ENCODE results near the gene ADM2. TPM values are rescaled to one million over a fixed set of nuclear protein-coding genes. Genes with fewer than 3 reads are reported as not detected.

Gene ADM2
- total RNA-seq, 1 donor from 2014 or later, result not detected

DNA sequence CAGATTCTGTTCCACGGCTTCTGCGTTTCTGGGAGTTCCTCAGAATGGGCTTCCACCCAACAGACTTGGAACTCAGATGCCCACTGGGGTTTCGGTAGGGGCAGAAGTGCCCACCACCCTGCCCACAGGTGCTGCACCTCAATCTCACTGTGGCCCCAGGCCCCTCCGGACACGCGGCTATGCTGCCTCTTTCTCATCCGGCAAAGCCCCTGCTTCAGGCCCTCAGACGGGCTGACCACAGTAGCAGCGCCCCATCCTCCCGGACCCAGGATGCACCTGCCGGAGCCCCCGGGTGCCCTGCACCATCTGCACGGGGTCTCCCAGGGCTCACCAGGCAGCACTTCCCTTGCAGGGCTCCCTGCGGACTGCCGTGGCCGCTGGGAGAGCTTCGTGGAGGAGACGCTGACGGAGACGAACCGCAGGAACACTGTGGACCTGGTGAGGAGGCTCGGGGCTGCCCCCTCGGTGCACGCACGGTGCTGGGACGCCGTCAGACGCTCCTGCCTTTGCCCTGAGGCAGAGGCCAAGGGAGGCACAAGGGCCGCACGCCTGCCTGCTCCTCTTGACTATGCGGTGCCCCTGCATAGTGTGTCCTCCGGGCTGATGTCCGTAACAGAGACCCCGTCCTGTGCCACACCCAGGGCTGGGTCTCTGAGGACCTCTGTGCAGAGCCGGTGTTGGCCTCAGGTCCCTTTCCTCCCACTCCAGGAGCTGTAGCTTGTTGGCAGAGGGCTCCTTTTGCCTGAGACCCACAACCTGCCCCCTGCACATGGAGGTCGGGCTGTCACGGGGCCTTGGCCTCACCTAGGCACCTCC, 45.1 kb upstream of the ADM2 start:
- H3K4me3 ChIP-seq, result no peak overlapping the region
- peaks cover 79 to 85% of the 10 kb centered on the region in 2 donors for H3K36me3 ChIP-seq
- peak in 1 of 2 donors; percentile 5 for DNase-seq (ENCODE audit: low spot score in 2 of 2)

DNA sequence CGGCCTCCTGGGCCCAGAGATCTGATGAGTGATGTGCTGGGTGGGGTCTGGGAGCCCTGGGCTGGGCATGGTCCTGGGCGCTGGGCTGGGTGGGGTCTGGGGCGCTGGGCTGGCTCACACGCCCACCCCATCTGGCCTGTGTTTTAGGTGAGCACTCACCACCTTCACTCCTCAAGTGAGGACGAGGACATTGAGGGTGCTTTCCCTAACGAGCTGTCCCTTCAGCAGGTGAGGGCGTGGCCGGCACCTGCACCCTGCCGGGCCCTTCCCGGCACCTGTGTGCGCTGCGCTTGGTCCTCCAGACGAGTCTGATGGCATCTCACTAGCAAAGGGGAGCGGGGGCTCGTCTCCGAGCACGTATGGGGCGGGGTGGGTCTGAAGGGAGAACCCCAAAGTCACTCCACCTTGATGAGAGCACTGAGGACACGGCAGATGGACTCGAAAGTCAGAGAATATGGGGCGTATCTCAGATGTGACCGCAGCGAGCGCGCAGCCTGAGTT, 44.5 kb upstream of the ADM2 start:
- TF ChIP-seq, protein P1, sequence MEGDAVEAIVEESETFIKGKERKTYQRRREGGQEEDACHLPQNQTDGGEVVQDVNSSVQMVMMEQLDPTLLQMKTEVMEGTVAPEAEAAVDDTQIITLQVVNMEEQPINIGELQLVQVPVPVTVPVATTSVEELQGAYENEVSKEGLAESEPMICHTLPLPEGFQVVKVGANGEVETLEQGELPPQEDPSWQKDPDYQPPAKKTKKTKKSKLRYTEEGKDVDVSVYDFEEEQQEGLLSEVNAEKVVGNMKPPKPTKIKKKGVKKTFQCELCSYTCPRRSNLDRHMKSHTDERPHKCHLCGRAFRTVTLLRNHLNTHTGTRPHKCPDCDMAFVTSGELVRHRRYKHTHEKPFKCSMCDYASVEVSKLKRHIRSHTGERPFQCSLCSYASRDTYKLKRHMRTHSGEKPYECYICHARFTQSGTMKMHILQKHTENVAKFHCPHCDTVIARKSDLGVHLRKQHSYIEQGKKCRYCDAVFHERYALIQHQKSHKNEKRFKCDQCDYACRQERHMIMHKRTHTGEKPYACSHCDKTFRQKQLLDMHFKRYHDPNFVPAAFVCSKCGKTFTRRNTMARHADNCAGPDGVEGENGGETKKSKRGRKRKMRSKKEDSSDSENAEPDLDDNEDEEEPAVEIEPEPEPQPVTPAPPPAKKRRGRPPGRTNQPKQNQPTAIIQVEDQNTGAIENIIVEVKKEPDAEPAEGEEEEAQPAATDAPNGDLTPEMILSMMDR (IDR thresholded peaks at IDR 0.05), result no peak
- DNase-seq (ENCODE audit: low spot score in 2 of 2), result peak in 1 of 2 donors; percentile 3
- Histone ChIP-seq H3K27me3 (no peaks in the 10 kb centered on the region), H3K27ac (no peak overlapping the region), H3K36me3 (peaks cover 74 to 79% of the 10 kb centered on the region in 2 donors), H3K9me3 (no peaks in the 10 kb centered on the region), H3K4me1 (no peaks in the 10 kb centered on the region), H3K4me3 (no peak overlapping the region)
- intact Hi-C loops (cut with DNase I), result no loop called here

More for the DNA sequence above, 45.1 kb upstream of the ADM2 start:
- Histone ChIP-seq H3K9me3 (no peaks in the 10 kb centered on the region), H3K27ac (no peak overlapping the region), H3K4me1 (no peaks in the 10 kb centered on the region), H3K27me3 (no peaks in the 10 kb centered on the region)
- intact Hi-C loops (cut with DNase I), result no loop called here
- TF ChIP-seq, protein P1 (IDR thresholded peaks at IDR 0.05), result no peak

DNA sequence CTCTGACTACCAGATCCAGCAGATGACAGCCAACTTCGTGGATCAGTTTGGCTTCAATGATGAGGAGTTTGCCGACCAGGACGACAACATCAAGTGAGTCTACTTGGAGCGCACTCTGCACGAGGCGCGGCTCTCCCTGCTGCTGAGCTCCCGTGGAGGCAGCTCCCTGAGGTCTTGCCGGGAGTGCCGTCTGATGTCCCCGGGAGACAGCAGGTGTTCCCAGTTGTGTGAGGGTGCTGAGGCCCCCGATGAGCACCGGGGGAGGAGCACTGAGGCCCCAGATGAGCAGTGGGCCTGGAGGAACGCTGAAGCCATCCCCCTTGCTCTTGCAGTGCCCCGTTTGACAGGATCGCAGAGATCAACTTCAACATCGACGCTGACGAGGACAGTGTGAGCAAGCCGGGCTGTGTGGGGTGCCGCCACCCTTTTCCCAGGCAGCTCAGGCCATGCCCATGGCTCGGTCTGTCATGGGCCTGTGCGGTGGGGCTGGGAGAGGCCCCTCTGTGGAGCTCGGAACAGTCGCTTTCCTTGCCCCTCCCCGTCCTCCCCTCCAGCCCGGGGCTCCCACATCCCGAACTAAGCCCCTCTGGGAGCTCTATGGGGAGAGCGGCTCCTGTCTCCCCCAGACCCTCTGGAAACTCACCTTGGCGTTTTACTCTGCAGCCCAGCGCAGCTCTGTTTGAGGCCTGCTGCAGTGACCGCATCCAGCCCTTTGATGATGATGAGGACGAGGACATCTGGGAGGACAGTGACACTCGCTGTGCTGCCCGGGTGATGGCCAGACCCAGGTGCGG, 43.6 kb upstream of the ADM2 start:
- TF ChIP-seq, protein P1 (IDR thresholded peaks at IDR 0.05), result no peak
- H3K4me1 ChIP-seq, result no peaks in the 10 kb centered on the region
- intact Hi-C loops (cut with DNase I), result no loop called here
- peaks cover 66 to 75% of the 10 kb centered on the region in 2 donors for H3K36me3 ChIP-seq
- H3K4me3 ChIP-seq, result no peak overlapping the region
- no peaks in the 10 kb centered on the region for H3K9me3 ChIP-seq
- H3K27ac ChIP-seq, result no peak overlapping the region
- H3K27me3 ChIP-seq, result no peaks in the 10 kb centered on the region
- peak in 1 of 2 donors; percentile 7 for DNase-seq (ENCODE audit: low spot score in 2 of 2)

DNA sequence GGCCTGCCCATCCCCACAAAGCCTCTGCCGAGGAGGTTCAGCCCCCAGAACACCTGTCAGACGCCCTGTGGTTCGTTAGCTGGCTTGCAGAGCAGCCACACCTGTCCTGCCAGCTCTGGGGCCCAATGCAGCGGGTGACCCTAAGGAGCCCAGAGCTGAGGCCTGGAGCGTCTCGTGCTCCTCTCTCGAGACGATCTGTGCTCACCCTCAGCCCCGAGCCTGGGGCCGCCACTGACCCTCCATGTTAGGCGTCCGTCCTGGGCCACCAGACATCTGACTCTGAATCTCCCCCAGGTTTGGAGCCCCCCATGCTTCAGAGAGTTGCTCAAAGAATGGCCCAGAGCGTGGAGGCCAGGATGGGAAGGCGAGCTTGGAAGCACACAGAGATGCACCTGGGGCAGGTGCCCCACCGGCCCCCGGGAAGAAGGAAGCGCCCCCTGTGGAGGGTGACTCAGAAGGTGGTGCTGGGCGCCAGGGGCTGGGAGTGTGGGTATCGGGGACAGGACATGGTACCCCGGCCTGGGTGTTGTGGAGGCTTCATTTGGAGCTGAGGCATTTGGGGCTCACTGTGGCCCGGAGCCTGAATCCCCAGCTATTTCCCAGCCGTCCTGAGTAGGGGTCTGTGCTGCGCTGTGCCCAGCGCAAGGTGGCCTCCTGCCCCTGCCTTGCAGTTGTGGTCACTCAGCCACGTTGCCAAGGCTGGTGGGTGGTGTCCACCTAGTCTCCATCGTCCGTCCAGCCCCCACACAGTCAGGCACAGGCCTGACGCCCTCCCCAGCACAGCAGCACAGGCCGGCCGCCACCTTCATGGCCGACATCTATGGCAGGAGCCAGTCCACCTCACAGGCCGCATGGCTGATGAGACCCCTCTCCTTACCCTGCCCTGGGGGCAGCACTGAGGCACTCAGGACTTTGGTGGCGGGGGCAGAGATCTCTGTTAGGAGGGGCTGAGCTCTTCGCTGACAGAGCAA, 42.8 kb upstream of the ADM2 start:
- DNase-seq (ENCODE audit: low spot score in 2 of 2), result peak in 1 of 2 donors; percentile 7
- Histone ChIP-seq H3K4me1 (no peaks in the 10 kb centered on the region), H3K36me3 (peaks cover 63 to 71% of the 10 kb centered on the region in 2 donors), H3K27me3 (no peaks in the 10 kb centered on the region), H3K4me3 (no peak overlapping the region), H3K9me3 (no peaks in the 10 kb centered on the region), H3K27ac (no peak overlapping the region)
- TF ChIP-seq, protein P1 (IDR thresholded peaks at IDR 0.05), result no peak
- intact Hi-C loops (cut with DNase I), result no loop called here
